ENCODE measurements around the gene KCP.

GRCh38 chr7:128946936-128947830 is 36.7 kb upstream of the KCP start:
- TF ChIP-seq EZH2 (optimal IDR thresholded peaks at IDR 0.05; ENCODE audit: low read depth, low read length), result no peak
- TF ChIP-seq CTCF (IDR thresholded peaks at IDR 0.05; ENCODE audit: low read length), result peak; percentile 46

Data from MM.1S (cell line).